ENCODE measurements around the gene IRF4. TPM values are rescaled to one million over a fixed set of nuclear protein-coding genes. Genes with fewer than 3 reads are reported as not detected.

Gene IRF4
- total RNA-seq, 2 donors from 2014 or later = 0.26 TPM; not detected in 1

- TF ChIP-seq CTCF (IDR thresholded peaks at IDR 0.05) (no peak), POLR2A (IDR thresholded peaks at IDR 0.05) (no peak)
- WGBS, 2 donors = 70 to 84% methylated on average over 14 of the region's 14 CpGs
- ATAC-seq (no peak), DNase-seq (no peak)
- Histone ChIP-seq H3K9me3 (no peaks in the 10 kb centered on the region), H3K27ac (no peak overlapping the region), H3K27me3 (no peaks in the 10 kb centered on the region), H3K4me1 (no peaks in the 10 kb centered on the region), H3K4me3 (no peak overlapping the region), H3K36me3 (replicated peaks in 1 of 2; ENCODE audit: insufficient read depth in 1 of 2, low read depth in 2 of 2) (no peaks in the 10 kb centered on the region)
- intact Hi-C loops (cut with DNase I) = no loop called here
Measured at GRCh38 chr6:434051-434705, 42.6 kb downstream of the IRF4 start.

- H3K27me3 ChIP-seq = no peaks in the 10 kb centered on the region
- H3K9me3 ChIP-seq = no peaks in the 10 kb centered on the region
- ATAC-seq (no peak), DNase-seq (no peak)
- no peaks in the 10 kb centered on the region for H3K4me1 ChIP-seq
- WGBS, 2 donors = 88 to 93% methylated on average over 31 to 50 of the region's 50 CpGs
- H3K27ac ChIP-seq = no peak overlapping the region
- TF ChIP-seq CTCF (IDR thresholded peaks at IDR 0.05) = no peak
- TF ChIP-seq POLR2A (IDR thresholded peaks at IDR 0.05) = no peak
- no peaks in the 10 kb centered on the region for H3K36me3 ChIP-seq (replicated peaks in 1 of 2; ENCODE audit: insufficient read depth in 1 of 2, low read depth in 2 of 2)
- intact Hi-C loops (cut with DNase I) = no loop called here
- H3K4me3 ChIP-seq = no peak overlapping the region
Measured at GRCh38 chr6:435441-436307, 44.1 kb downstream of the IRF4 start.

- Histone ChIP-seq H3K27me3 (no peaks in the 10 kb centered on the region), H3K4me1 (no peaks in the 10 kb centered on the region), H3K9me3 (no peaks in the 10 kb centered on the region), H3K36me3 (replicated peaks in 1 of 2; ENCODE audit: insufficient read depth in 1 of 2, low read depth in 2 of 2) (no peaks in the 10 kb centered on the region), H3K4me3 (no peak overlapping the region), H3K27ac (no peak overlapping the region)
- DNase-seq = no peak
- 78 to 91% methylated on average over 20 to 24 of the region's 25 CpGs for WGBS, 2 donors
- intact Hi-C loops (cut with DNase I) = no loop called here
- no peak for ATAC-seq
- TF ChIP-seq CTCF (IDR thresholded peaks at IDR 0.05) (no peak), POLR2A (IDR thresholded peaks at IDR 0.05) (no peak)
Measured at GRCh38 chr6:436308-437036, 44.9 kb downstream of the IRF4 start.

GRCh38 chr6:437037-437392 lies 45.5 kb downstream of the IRF4 start:
- intact Hi-C loops (cut with DNase I) = no loop called here
- Histone ChIP-seq H3K36me3 (replicated peaks in 1 of 2; ENCODE audit: insufficient read depth in 1 of 2, low read depth in 2 of 2) (no peaks in the 10 kb centered on the region), H3K27me3 (no peaks in the 10 kb centered on the region), H3K9me3 (no peaks in the 10 kb centered on the region), H3K27ac (no peak overlapping the region), H3K4me1 (no peaks in the 10 kb centered on the region), H3K4me3 (no peak overlapping the region)
- TF ChIP-seq POLR2A (IDR thresholded peaks at IDR 0.05) (no peak), CTCF (IDR thresholded peaks at IDR 0.05) (no peak)
- DNase-seq = no peak
- WGBS, 2 donors = 88 to 90% methylated on average over 3 to 6 of the region's 6 CpGs
- ATAC-seq = no peak

All from body of pancreas (tissue), 4 donors.